ENCODE data around the gene IDI2.

IDI2 gene

DNA sequence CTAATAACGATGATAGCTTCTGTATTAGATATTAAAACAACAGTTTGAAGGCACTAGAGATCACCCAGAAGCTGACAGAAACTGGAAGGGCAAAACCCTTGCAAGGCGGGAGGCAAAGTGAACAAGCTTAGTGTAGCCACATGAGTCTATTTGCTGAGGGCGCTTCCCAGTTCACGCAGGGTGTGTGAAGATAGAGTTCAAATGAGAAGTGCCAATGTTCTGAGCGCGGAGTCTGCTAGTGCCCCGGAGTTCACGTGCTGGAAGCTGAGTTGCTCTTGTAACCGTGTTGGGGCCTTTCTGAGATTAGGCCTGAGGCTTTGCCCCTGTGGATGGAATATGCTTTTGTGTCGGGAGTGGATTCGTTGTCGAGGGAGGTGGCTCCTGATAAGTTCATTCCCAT lies 54.0 kb downstream of the IDI2 start:
- Histone ChIP-seq H3K27me3 (no peaks in the 10 kb centered on the region), H3K4me1 (no peaks in the 10 kb centered on the region), H3K9me3 (peaks cover 0 to 6% (median 0%) of the 10 kb centered on the region in 3 donors), H3K27ac (no peak overlapping the region), H3K4me3 (no peak overlapping the region), H3K36me3 (peaks cover 0 to 3% (median 0%) of the 10 kb centered on the region in 3 donors)
- intact Hi-C loops (cut with DNase I; ENCODE audit: low total_unique reads) = no loop called here
- DNase-seq = no peak
- TF ChIP-seq, protein P1, sequence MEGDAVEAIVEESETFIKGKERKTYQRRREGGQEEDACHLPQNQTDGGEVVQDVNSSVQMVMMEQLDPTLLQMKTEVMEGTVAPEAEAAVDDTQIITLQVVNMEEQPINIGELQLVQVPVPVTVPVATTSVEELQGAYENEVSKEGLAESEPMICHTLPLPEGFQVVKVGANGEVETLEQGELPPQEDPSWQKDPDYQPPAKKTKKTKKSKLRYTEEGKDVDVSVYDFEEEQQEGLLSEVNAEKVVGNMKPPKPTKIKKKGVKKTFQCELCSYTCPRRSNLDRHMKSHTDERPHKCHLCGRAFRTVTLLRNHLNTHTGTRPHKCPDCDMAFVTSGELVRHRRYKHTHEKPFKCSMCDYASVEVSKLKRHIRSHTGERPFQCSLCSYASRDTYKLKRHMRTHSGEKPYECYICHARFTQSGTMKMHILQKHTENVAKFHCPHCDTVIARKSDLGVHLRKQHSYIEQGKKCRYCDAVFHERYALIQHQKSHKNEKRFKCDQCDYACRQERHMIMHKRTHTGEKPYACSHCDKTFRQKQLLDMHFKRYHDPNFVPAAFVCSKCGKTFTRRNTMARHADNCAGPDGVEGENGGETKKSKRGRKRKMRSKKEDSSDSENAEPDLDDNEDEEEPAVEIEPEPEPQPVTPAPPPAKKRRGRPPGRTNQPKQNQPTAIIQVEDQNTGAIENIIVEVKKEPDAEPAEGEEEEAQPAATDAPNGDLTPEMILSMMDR (IDR thresholded peaks at IDR 0.05) = no peak

DNA sequence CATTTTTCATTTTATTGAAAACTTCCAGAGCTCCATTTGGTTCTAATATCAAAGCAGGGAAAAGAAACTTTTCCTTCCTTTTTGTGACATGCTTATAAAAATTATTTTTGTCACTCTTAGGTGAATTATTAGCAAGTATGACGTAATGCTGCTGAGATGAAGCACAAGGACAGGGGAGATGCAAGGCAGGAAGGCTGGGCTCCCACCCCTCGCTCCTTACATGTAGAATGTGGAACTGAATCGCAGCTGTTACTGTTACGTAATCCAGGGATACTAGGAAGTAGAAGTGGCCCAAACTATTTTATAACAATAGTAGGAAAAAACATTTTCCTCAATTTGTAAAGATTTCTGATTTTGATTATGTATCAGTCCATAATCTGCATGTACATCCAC lies 54.5 kb downstream of the IDI2 start:
- Histone ChIP-seq H3K27ac (no peak overlapping the region), H3K27me3 (no peaks in the 10 kb centered on the region), H3K4me1 (no peaks in the 10 kb centered on the region), H3K4me3 (no peak overlapping the region), H3K36me3 (no peaks in the 10 kb centered on the region), H3K9me3 (peaks cover 0 to 6% (median 0%) of the 10 kb centered on the region in 3 donors)
- intact Hi-C loops (cut with DNase I; ENCODE audit: low total_unique reads) = no loop called here
- TF ChIP-seq, protein P1 (IDR thresholded peaks at IDR 0.05) = no peak
- DNase-seq = peak in 1 of 2 donors; percentile 55

DNA sequence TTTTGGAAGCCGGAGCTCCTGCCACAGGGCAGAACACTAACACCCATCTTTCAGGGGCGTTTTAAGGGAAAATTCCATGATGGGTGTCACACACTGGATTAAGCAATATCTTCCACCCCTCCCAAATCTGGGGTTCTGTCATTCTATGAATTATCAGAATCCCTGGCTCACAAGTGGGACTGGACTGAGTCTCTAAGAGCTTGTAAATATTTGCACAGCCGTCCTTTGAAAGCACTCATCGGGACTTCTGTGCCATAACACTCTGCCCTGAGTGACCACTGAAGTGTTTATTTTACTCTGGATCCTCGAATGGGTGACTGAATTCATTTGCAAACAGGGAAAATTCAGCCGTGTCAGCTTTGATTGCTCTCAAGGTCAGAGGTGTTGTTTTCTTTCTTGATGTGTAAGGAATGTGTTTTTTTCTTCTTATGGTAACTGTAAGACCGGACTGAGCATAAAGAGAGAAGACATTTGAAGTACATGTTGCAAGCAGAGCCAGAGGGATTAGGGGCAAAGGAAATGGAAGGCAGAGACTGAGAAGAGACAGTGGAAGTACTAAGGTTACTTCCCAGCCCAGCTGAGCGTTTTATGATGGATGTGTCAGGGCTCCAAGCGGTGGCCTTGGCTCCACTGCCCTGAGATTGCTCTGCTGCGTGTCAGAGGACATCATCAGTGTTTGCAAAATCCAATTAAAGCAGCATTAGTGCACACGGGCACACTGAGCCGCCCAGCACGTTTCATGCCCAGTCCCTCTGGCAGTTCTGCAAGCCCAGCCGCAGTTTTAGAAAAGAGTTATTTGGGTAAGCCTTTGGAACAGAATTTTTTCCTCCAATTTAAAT lies 55.1 kb downstream of the IDI2 start:
- TF ChIP-seq, protein P1 (IDR thresholded peaks at IDR 0.05) = no peak
- Histone ChIP-seq H3K9me3 (peaks cover 0 to 6% (median 0%) of the 10 kb centered on the region in 3 donors), H3K36me3 (no peaks in the 10 kb centered on the region), H3K27ac (no peak overlapping the region), H3K4me3 (no peak overlapping the region), H3K27me3 (no peaks in the 10 kb centered on the region), H3K4me1 (no peaks in the 10 kb centered on the region)
- intact Hi-C loops (cut with DNase I; ENCODE audit: low total_unique reads) = no loop called here
- no peak for DNase-seq

DNA sequence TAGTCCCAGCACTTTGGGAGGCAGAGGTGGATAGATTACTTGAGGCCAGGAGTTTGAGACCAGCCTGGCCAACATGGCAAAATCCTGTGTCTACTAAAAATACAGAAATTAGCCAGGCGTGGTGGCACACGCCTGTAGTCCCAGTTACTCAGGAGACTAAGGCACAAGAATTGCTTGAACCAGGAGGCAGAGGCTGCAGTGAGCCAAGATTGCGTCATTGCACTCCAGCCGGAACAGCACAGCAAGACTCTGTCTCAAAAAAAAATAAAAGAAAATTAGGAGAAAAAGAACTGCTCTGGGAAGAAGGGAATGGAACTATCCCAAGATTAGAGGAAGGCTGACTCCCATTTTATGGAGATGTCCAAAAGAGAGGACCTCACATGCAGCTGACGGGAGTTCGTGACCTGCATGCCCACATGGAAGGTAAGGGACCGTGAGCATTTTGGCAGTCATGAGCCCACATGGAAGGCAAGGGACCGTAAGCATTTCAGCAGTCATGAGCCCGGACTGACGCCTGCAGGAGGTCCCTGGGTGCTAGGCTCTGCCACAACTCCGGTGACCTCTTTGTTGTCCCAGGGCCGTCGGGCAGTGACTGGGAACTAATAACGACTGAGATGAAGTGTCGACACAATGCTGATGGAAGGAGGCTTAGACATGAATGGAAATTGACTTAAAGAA lies 56.0 kb downstream of the IDI2 start:
- intact Hi-C loops (cut with DNase I; ENCODE audit: low total_unique reads) = no loop called here
- no peaks in the 10 kb centered on the region for H3K36me3 ChIP-seq
- TF ChIP-seq, protein P1 (IDR thresholded peaks at IDR 0.05) = no peak
- no peak overlapping the region for H3K27ac ChIP-seq
- no peaks in the 10 kb centered on the region for H3K27me3 ChIP-seq
- H3K4me1 ChIP-seq = no peaks in the 10 kb centered on the region
- no peak overlapping the region for H3K4me3 ChIP-seq
- no peak for DNase-seq
- peaks cover 0 to 6% (median 0%) of the 10 kb centered on the region in 3 donors for H3K9me3 ChIP-seq
